ENCODE data around the gene MXRA7.

Gene MXRA7

GRCh38 chr17:76695059-76695831, 15.5 kb downstream of the MXRA7 start:
- no peak for DNase-seq

- no peak for DNase-seq
Measured at GRCh38 chr17:76691379-76692191, 19.2 kb downstream of the MXRA7 start.

DNA sequence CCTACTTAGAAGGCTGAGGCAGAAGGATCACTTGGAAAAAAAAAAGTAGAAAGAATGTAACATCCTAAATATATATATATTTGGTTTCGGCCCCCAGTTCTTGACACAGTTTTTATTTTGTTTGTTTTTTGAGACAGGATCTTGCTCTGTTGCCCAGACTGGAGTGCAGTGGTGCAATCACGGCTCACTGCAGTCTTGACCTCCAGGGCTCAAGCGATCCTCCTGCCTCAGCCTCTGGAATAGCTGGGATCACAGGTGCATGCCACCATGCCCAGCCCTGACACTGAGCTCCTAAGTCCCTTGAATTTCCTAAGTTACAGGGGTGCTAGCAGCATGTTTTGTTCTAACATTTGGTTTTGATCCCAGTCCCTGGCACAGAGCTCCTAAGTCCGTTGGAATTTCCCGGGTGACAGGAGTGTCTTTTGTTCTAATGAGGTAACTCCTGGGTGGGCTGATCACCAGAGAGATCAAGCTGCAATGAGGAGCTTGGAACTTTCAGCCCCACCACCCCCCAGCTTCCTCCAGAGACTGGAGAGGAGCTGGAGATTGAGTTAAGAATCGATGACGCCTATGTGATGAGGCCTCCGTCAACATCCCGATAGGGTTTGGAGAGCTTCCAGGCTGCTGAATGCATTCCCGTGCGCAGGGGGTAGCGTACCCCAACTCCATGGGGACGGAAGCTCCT, 20.0 kb downstream of the MXRA7 start:
- no peak for DNase-seq

GRCh38 chr17:76689859-76690258, 20.9 kb downstream of the MXRA7 start:
- DNase-seq = no peak

DNA sequence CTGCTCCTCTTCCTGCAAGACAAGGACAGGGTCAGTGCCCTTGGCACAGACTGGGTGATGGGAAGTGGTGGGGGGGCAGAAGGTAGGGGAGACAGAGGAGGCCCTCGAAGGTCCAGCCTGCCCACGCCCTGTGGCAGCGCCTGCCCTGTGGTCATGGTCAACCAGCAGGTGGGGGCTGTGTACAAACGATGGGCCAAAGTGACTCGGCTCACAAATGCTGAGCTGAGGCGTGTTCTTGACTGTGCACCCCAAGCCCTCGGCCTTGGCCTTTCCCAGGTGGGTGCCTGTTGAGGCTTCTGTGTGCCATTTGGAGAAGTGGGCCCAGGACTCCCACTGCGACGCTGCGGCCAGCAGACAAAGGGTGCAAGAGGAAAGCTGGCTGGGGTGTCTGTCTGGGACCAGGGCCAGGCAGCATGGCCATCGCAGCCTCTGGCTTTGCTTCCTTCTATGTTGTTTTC, 22.6 kb downstream of the MXRA7 start:
- no peak for DNase-seq

DNA sequence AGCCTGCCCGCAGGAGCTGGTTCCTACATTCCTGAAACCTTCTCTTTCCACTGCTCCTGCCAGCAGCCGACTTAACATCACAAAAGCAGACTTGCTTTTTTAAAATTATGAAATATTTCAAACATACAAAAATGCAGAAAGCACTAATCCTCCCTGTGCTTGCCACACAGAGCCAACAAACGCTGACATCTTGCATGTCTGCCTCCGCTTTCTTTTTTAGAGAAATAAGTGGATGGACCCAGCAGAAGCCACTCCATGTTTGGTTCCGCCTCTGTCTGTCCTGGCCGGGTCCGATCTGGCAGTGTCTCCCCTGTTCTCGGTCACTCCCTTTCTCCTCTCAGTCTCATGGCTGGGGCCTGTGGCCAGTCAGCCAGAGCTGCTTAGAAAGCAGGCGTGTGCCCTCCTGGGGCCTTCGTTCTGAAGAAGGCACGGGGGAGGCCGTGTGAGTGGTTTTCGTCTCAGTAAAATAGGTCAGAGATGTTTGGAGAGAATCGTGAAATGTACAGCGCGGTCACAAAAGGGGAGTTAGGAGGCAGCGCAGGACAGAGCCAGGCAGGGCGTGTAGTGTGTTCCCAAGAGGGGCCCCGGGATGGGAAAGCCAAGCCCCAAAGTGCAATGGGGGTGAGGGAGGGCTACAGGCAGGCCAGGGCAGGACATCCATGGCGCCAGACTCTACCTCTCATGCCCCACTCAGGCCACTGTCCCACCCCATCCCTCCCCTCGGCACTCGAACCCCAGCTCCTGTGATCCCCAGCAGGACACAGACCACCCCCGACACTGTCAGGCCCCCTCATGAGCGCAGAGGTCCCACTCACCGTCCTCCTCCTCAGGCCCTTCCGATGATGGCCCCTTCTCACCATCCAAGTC, 23.2 kb downstream of the MXRA7 start:
- no peak for DNase-seq

GRCh38 chr17:76686538-76687297, 24.0 kb downstream of the MXRA7 start:
- no peak for DNase-seq

GRCh38 chr17:76685846-76686245, 24.9 kb downstream of the MXRA7 start:
- no peak for DNase-seq

- DNase-seq = no peak
Measured at GRCh38 chr17:76685366-76685765, 25.4 kb downstream of the MXRA7 start.

DNA sequence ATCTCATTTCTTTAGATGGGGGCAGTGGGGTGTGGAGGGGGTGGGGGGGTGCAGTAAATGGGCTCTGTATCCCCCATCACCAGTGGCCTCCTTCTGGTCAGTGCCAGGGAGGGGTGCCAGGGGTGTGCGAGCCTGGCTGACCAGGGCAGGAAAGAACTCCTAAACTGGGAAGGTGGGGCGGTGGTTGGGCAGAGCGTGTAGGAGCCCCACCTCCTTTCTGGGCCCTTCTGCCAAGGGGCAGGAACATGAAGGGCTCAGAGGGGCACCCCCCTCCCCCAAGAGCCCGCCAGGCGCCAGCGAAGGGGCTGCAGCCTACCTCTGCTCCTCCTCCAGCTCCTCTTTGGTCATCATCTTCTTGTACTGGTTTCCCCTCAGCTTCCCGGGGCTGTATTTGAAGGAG, 26.0 kb downstream of the MXRA7 start:
- DNase-seq = no peak

DNA sequence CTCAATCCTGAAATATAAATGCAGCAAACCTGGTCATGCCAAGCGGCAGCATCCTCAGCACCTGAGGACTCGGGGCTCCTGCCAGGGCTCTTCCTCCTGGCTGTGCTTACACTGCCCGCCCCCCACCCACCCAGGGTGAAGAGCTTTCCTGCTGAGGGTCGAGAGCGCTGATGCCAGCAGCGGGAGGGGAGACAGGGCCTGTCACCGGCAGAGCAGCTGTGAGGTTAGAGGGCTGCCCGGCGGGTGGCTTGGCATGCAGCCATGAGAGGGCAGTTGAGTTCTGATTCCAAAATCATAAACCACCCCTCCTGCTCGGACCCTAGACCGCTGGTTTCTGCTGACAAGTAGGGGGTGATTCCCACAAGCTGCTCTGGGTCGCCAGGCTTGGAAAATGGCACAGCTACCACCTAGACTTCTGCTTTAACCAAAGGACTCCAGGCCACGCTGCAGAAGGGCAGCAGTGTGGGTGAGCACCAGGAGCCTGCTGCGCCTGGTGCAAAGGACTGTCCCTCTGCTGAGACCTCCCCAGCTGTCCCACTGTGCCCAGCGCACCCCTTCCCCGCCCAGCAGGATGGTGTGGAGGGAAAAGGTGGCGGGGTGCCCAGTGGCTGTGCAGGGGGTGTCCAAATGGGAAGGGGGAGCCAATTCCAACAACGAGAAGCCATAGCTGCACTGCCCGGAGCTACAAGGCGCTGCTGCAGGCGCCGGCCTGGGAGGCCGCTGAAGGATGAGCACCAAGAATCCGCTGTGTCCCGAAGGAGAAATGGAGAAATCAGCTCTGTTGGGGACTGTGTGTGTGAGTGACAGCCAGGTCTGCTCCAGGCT, 26.6 kb downstream of the MXRA7 start:
- DNase-seq = no peak

DNA sequence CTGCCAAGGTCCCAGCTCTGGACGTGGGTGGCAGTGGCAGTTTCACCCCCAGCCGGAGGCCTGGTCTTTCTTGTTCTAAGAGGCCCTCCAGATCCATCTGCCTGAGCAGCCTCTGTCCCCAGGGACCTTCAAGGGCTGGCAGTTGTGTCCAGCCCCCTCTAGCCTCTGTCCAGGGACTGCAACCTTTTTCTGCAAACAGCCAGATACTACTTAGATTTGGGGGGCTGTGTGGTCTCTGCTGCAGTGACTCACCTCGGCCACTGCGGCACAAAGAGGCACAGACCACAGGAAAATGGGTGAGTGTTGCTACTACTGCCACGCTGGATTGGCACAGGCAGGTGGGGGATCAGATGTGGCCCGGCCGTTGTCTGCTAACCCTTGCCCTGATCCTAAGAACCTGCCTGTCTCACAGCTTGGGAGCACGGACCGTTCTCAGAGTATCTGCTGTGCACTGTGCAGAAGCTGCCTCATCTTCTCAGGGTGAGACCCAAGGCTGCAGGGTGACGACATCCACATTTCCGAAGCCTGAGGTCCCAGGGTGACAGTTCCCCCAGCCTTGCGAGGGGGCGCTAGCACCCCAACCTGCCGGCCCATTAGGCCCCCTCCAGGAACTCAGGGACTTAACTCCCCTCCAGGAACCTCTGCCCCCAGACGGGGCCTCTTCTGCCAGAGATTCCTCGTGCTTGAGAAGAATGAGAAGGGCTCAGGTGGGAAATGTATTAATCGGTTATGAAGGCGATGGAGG, 27.6 kb downstream of the MXRA7 start:
- DNase-seq = no peak

GRCh38 chr17:76682296-76682695, 28.5 kb downstream of the MXRA7 start:
- DNase-seq = no peak

- DNase-seq = peak; percentile 24 to 76
Measured at GRCh38 chr17:76681222-76682137, 29.3 kb downstream of the MXRA7 start.

DNA sequence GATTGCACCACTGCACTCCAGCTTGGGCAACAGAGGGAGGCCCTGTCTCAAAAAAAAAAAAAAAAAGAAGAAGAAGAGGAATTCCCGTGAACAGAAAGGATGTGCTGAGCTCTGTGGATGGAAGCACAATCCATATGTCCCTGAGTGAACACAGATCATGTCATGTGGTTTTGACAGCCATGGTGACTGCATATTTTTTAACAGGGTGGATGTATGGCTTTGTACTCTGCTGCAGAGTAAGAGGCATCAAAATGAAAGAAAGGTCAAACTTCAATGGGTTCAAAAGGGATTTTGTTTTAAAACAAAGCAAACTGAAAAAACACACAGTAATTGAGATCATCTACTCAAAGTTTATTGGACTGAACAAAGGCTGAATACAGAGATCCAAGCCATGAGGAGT, 31.5 kb downstream of the MXRA7 start:
- no peak for DNase-seq

- no peak for DNase-seq
Measured at GRCh38 chr17:76678330-76678729, 32.4 kb downstream of the MXRA7 start.

DNA sequence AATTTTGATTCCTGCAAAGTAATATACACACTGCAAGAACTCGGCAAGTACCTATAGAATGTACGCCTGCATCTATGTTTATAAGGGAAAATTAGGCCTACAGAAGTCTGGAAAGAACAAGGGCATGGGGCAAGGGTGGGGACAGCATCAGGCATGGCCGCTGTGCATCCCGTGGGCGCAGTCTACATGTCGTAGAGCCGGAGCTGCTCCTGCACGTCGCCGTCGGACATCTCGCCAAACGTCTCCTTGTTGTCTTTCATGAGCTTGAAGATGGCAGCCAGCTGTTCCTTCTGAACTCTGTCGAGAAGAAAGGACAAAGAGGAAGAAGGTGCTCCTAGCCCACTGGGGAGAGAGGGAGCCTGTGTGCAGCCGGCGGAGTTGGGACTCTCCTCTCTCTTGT, 33.4 kb downstream of the MXRA7 start:
- DNase-seq = no peak

DNA sequence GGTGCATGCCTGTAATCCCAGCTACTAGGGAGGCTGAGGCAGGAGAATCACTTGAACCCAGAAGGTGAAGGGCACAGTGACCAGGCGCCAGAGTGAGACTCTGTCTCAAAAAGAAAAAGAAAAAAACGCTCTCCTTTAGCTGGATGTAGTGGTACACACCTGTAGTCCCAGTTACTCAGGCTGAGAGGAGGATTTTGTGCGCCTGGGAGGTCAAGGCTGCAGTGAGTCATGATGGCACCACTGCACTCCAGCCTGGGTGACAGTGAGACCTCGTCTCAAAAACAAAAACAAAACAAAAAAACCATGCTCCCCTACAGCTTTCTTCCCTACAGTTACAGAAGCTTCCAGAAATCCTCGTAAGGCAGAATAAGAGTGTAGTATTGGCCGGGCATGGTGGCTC, 34.1 kb downstream of the MXRA7 start:
- no peak for DNase-seq

- no peak for DNase-seq
Measured at GRCh38 chr17:76675648-76676047, 35.1 kb downstream of the MXRA7 start.
